Kidney epithelial cell (primary cell): Measurements from ENCODE around the gene ACSM3. TPM values are rescaled to one million over a fixed set of nuclear protein-coding genes. Genes with fewer than 3 reads are reported as not detected.

Source experiments
- DNase-seq: peaks from one replicate; pipeline ENCODE4 v3.0.0-alpha.2; 2010; ENCODE audit warnings: low read depth
- H3K27me3 ChIP-seq: 2 replicates; pipeline ENCODE4 v1.6.0; 2011; ENCODE audit warnings: low read length; ENCODE audit not compliant: control insufficient read depth, insufficient read depth
- H3K36me3 ChIP-seq: 2 replicates; pipeline ENCODE4 v1.5.1; 2011; ENCODE audit warnings: low read length; ENCODE audit not compliant: control insufficient read depth, insufficient read depth
- H3K4me3 ChIP-seq: 2 replicates; pipeline ENCODE4 v1.5.1; 2011; ENCODE audit warnings: low read depth, mild to moderate bottlenecking, control low read depth, low read length
- total RNA-seq: library from RNA; depleted of rRNA; stranded (reverse); fragments of >200 nt; gene quantifications from 2 replicates; pipeline ENCODE4 v1.2.3, GENCODE V29; 2015
- TF ChIP-seq, protein P1 (sequence below): IDR thresholded peaks from 2 replicates; pipeline ENCODE4 v1.5.1; 2011; ENCODE audit warnings: mild to moderate bottlenecking, moderate library complexity, low read length, control low read depth, inconsistent platforms; ENCODE audit not compliant: insufficient read depth, poor library complexity, severe bottlenecking

ACSM3 gene
- total RNA-seq, 1 donor from 2014 or later = 5.9 TPM

DNA sequence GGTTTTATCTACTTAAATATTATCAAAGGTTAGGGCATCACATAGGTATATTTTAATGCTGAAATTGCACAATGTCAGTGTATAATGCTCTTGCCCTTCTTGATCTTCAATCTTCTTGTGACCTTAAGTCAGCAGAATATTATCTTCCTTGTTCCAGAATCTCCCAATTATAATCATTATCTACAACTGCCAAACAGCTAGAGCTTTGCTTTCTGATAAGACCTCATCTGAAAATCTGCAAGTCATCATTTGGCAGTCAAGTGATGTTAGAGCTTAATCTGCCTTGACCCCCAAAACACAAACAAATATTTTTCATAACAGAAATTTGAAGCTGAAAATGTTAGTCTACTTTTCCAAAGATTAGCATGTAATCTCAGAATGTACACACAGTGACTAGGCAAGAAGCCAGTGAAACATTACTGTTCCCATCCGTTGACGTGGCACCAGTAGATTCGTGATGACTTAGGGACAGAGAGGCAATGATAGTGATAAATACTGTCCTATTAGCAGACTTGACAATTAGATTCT lies 62.3 kb downstream of the ACSM3 start:
- Histone ChIP-seq H3K4me3 (no peak overlapping the region), H3K27me3 (no peaks in the 10 kb centered on the region), H3K36me3 (peaks cover 2% of the 10 kb centered on the region)
- TF ChIP-seq, protein P1, sequence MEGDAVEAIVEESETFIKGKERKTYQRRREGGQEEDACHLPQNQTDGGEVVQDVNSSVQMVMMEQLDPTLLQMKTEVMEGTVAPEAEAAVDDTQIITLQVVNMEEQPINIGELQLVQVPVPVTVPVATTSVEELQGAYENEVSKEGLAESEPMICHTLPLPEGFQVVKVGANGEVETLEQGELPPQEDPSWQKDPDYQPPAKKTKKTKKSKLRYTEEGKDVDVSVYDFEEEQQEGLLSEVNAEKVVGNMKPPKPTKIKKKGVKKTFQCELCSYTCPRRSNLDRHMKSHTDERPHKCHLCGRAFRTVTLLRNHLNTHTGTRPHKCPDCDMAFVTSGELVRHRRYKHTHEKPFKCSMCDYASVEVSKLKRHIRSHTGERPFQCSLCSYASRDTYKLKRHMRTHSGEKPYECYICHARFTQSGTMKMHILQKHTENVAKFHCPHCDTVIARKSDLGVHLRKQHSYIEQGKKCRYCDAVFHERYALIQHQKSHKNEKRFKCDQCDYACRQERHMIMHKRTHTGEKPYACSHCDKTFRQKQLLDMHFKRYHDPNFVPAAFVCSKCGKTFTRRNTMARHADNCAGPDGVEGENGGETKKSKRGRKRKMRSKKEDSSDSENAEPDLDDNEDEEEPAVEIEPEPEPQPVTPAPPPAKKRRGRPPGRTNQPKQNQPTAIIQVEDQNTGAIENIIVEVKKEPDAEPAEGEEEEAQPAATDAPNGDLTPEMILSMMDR = no peak
- no peak for DNase-seq

DNA sequence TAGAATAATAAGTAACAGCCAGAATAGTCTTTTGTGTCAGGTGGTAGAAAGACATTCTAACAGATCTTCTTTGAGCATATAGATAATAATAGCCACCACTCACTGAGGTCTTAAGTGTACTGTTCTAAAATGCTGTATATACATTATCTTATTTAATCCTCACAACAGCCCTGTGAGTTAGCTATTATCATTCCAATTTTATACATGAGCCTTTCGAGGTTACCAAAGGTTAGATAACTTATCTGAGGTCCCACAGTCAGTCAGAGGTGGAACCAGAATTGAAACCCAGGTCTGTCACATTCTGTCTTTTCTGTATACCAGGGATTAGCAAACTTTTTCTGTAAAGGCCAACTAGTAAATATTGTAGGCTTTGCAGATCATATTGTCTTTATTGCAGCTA lies 65.7 kb downstream of the ACSM3 start:
- TF ChIP-seq, protein P1 = no peak
- Histone ChIP-seq H3K36me3 (no peaks in the 10 kb centered on the region), H3K27me3 (no peaks in the 10 kb centered on the region), H3K4me3 (no peak overlapping the region)
- DNase-seq = no peak

DNA sequence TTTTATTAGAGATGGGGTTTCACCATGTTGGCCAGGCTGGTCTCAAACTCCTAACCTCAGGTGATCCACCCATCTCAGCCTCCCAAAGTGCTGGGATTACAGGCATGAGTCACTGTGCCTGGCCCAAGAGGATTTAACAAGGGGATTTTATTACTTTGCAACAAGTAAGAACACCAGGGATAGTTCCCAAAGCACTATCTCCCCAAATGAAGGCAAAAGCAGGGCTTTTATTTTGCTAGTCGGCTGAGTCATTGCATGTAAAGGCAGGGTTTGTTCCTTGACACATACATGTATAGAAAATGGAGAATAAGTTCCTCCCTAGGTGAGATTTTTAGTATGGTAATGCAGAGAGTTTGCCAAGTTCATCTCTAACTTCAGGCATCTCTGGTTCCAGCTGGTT lies 66.6 kb downstream of the ACSM3 start:
- Histone ChIP-seq H3K27me3 (no peaks in the 10 kb centered on the region), H3K36me3 (no peaks in the 10 kb centered on the region), H3K4me3 (no peak overlapping the region)
- TF ChIP-seq, protein P1 = no peak
- no peak for DNase-seq

DNA sequence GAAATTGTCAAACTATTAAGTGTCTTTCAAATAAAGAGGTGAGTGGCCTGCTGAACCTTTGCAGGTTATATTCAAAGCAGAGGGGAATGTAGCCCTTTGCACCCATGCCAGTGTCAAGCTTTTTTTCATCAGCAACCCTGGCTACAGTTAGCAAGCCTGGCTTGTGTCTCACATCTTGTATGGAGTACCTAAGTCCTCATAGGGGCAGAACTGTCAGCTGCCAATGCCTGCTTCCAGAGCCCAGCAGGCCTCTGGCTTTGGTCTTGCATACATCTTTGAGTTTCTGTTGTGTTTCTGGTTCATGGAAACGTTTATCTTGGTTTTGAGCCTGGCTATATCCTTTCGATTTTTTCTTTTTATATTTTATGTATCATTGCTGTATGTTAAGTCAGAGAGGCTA lies 69.3 kb downstream of the ACSM3 start:
- Histone ChIP-seq H3K36me3 (no peaks in the 10 kb centered on the region), H3K27me3 (no peaks in the 10 kb centered on the region), H3K4me3 (no peak overlapping the region)
- DNase-seq = no peak
- TF ChIP-seq, protein P1 = no peak

DNA sequence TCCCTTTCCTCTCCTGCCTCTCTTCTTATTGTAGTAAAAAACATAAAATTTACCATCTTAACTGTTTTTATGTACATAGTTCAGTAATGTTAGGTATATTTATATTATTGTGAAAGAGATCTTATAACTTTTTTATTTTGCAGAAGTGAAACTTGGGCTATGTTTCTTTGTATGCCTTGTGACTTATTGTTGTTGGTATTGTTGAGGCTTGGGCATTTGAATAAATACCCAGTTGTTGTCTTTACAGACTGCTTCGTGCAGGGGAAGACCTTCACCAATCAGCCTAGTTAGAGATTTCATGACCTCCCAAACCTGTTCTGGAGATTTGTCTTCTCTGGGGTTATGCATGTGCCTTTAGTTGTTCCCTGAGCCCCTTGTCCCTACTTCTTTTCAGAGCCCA lies 74.4 kb downstream of the ACSM3 start:
- no peaks in the 10 kb centered on the region for H3K27me3 ChIP-seq
- TF ChIP-seq, protein P1 = no peak
- no peak for DNase-seq
- H3K36me3 ChIP-seq = no peaks in the 10 kb centered on the region
- H3K4me3 ChIP-seq = no peak overlapping the region

DNA sequence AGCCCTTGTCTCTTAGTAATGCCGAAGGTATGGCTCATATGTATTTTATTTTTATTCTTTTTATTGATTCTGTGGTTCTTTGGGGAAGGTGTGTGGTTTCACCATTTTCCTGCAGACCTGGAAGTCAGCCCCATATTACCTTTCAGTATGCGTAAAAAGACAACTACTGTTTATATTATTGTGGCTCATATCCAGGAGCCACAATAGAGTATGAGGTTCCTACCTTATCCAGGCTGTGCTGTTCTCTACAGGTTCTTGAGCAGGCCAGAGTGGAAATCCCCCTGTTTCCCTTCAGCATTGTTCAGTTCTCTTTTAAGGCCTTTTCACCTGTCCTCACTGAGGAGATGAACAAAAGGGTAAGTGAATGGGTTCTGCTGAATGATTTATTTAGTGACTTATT lies 75.7 kb downstream of the ACSM3 start:
- H3K36me3 ChIP-seq = no peaks in the 10 kb centered on the region
- TF ChIP-seq, protein P1 = no peak
- H3K27me3 ChIP-seq = no peaks in the 10 kb centered on the region
- DNase-seq = no peak
- H3K4me3 ChIP-seq = no peak overlapping the region
